GM15510 (cell line): ENCODE data around the gene NR2C2.
A peak's percentile ranks its signal among the peaks of the same experiment; 100 is the strongest.

Experiments
- POLR2A ChIP-seq: IDR thresholded peaks from 3 replicates; pipeline ENCODE4 v1.6.1; 2011; ENCODE audit warnings: borderline replicate concordance; ENCODE audit not compliant: insufficient read length; ENCODE audit errors: extremely low read depth

NR2C2 gene

DNA sequence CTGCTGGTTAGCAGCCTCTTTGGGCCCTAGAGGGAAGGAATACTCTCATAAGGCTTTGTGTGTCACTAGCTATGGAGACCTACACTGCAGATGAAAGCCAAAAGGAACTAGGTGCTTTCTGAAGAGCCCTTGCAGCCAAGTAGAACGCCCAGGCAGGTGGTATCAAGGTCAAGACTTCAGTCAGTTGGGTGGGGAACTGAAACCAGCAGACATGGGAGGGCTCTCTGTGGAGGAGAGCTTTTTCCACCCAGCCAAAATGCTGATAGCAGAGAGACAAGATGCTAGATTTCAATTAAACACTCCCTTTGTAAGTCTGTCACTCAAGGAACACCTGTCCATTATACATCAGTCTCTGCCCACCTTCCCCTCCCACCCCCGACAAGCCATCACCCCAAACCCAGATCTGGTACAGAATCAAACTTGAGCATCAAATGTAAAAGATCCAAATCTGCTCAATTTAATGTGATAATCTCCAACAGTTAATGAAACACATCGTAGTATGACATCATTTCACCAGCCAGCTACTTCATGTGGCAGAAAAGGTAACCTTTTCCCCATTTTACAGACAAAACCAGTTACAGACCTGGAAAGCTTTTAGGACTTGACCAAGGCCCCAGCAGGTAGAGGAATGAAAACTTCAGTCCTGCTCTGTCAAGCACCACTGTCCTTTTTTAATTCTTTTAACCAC is 103.2 kb downstream of the NR2C2 start:
- TF ChIP-seq POLR2A, result no peak

DNA sequence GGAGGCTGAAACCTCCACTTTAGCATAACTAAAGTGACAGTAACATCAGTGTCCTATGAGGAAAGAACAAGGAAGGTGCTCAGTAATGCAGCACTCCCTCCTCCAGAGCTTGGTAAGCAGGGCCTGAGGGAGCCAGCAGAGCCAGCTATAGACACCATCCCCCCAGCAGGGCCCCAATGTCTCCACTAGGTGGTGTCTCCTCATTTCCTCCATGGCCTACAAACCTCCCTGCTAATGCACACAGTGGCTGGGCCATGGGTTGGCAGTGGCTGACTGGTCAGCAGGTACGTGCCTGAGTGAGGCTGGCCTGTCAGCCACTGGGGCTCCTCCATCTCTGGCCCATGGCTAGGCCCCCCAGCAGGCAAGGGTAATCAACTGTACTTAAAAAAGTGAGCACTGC is 104.1 kb downstream of the NR2C2 start:
- no peak for TF ChIP-seq POLR2A

DNA sequence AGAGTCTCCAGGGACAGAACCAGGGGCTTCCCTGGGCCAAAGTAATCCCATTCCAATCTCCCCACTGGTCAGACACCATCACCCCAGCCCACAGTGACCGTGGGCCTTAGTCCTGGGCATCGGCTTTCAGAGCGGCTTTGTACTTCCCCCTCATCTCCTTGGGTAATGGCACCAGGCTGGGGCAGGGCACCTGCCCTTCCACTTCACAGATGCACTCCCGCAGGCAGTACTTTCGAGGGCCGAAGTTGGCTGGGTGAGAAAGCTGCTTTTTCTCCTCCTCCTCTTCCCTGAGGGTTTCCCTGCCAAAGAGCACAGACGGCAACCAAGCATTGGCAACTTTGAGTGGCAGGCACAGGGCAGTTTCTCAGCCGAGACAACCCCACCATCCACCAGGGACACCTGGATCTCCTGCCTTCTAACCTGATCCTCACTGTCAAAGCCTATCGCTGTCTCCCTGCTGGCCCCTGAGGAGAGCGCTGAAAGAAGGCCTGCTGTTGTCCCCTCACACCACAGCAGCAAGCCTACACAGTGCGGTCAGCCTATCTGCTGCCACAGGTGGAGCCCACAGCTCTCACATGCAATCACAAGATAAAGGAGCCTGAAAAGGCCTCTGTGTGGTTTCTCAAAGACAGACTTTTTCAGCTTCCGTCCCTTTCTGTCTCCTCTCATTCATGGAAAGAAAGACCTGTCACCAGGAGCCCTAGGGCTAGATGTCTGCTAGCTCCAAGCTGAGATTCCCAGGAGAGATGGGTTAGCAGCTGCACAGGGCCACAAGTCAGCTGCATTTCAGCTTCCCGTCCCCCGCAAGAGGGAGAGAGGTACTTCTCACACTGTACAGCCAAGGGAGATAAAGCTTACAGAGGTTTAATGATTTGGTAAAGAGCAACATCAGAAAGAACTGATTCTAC is 105.2 kb downstream of the NR2C2 start:
- no peak for TF ChIP-seq POLR2A

DNA sequence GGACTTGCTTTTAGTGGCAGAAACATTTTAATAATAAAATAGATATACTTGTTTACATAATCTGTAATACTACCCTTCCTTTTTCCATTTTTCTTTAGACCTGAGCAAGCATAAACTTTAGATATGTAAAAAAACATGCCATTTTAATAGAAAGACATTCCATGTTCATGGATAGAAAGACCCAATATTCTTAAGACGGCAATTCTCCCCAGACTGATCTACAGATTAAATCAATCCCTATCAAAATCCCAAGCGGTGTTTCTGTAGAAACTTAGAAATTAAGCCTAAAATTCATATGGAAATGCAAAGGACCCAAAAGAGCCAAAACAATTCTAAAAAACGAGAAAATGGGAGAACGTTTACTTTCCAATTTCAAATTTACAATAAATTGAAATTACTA is 106.2 kb downstream of the NR2C2 start:
- no peak for TF ChIP-seq POLR2A

DNA sequence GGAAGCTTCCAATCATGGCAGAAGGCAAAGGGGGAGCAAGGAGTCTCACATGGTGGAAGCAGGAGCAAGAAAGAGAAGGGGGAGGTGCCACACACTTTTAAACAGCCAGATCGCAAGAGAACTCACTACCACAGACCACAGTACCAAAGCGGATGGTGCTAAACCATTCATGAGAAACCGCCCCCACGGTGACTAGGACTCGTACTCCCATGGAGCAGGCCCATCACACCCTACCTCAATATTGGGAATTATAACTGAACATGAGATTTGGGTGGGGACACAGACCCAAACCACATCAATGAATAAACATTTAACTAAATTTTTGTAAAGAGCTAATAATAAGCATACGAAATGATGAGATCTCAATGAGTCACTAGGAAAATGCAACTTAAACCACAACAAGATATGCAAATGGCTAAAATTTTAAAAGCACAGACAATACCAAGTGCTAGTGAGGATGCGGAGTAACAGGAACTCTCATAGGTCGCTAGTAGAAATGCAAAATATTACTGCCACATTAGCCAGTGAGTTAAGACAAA is 107.7 kb downstream of the NR2C2 start:
- TF ChIP-seq POLR2A, result no peak

DNA sequence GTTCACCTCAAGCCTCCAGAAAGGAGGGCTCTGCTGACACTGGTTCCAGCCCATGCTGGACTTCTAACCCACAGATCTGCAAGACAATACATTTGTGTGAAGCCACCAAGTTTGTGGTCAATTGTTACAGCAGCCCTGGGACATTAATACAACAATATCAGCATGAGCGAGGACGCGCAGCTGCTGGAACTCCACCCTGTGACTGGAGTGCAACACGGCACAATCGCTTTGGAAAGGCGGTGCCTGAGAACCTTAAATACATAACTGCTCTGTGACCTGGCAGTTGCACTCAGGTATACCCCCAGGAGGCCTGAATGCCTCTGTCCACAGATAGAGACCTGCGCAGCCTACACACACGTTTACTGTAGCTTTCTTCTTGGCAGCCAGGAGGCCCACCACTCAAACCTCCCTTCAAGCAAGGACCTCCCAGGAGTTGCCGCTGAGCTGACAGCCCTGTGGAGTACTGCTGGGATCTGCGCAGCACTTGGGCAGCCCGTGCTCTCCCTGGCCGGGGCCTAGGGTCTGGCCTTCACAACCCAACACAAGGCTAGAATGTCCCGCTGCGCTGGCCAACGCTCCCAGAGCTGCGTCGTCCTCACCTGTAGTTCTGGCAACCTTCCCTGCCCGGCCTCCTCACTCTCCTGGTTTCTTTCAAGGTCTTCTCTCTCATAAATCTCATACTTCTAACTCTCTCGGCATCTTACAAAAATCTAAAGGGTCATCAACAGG is 109.5 kb downstream of the NR2C2 start:
- TF ChIP-seq POLR2A, result no peak

DNA sequence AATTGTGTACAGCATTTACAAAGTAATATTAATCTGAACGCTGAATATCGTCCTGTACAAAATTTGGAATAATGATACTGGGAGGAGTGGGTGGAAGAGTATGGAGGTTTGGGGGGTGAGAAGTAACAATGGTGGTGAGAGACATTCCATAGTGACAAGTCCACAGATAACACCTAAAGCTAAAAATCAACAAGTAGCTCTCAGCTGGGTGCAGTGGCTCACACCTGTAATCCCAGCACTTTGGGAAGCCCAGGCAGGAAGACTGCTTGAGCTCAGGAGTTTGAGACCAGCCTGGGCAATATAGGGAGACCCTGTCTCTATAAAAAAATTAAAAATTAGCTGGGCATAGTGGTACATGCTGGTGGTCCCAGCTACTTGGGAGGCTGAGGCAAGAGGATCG is 112.6 kb downstream of the NR2C2 start:
- TF ChIP-seq POLR2A, result no peak

DNA sequence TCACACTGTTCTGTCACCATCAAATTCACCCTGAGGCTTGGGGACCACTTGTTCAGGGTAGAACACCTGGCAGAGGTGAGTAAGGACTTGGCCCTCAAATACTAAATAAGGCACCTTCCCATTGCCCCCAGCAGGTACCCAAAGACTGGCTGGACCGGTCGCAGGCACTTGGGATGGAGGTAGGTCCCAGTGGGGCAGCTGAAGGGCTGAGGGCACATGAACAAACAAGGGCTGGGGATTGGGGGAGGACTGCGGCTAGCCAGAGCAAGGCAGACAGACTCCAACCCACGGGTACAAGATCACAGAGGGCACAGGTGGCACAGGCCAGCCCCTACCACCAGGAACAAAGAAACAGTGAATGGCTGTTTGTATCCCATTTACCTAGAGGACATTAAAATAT is 115.9 kb downstream of the NR2C2 start:
- TF ChIP-seq POLR2A, result no peak

DNA sequence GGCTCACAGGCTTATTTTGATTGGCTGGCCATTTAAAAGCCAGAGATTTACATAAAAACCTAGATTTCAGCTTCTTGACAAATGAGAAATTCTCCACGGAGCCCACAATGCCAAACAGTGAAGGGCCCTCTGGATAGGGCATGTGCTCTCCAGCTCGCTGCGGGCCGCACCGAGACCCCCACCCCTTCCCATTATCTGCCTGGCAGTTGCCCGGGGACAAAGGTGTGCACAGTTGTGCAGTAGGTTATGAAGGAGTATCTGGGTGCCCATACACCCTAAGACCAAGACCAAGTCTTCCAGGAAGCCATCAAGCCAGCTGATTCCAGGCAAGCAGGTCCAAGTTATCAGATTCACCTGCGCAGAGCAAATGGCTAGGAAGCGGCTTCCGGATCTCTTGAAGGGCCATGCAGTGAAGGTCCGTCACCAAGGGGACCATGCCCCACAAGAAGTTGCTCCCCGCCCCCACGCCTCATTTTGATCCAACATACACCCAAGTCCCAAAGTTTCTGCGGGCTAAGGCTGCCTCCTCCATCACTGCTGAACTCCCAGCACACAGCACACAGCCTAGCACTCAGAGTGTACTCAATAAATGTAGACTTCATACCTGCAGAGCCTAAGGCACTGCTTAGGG is 116.4 kb downstream of the NR2C2 start:
- TF ChIP-seq POLR2A, result no peak

DNA sequence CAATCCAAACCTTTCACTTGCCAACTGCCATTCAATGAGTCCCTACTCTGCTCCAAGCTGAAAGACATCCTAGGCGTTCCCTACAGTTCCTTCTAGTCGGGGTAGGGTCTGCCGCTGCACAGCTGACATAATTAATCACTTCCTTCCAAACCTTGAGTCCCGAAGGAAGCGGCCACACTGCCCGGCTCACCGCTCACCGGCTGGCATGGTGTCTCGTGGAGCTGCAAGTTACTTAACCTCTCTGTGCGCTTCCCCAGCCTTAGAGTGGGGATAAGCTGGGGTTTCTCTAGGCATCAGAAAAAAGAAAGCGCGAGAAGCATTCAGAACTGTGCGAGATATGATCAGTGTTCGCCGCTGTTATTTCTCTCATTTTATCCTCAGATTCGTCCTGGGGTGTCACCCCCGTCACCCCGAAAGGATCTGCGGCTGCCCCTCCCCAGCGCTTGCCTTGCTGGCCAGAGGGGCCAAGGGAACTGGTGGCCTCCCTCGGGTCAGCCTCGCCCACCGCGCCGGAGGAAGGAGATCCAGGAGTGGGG is 117.0 kb downstream of the NR2C2 start:
- TF ChIP-seq POLR2A, result no peak

DNA sequence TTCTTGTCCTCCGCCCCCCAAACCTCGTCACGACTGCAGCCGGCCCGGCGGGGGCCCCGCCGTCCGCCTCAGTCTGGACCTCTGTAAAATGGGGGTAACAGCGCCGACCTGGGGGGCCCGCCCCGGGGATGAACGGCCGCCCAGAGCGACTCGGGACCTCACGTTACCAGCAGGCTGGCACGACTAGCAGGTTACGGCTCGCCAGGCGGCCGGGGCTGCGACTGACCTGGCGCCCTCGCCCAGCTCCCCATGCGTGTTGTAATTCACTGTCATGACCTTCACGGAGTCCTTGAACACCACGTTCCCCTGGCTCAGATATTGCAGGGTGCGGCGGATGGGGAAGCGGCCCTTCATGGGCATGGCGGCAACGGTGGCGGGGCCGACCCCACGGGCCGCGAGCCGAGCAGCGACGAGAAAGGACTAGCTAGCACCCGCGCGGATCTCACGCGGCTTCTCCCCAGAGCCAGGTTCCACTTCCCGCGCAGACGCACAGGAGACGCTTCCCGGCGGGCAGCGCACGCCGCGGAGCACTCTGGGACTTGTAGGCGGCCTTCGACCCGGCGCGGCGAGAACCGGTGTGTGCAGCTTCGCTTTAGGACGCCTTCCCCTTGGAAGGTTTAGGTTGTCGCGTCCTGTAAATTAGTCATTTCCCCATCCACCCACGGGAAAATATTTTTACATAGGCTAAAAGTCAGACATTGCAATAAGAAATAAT is 117.6 kb downstream of the NR2C2 start, which contains the start of gene MRPS25:
MRPS25 (minus strand) TSS at position 481 of the 715 bp plus-strand sequence; CDS start at position 360, 121 bp downstream.
- peak; percentile 99 for TF ChIP-seq POLR2A

DNA sequence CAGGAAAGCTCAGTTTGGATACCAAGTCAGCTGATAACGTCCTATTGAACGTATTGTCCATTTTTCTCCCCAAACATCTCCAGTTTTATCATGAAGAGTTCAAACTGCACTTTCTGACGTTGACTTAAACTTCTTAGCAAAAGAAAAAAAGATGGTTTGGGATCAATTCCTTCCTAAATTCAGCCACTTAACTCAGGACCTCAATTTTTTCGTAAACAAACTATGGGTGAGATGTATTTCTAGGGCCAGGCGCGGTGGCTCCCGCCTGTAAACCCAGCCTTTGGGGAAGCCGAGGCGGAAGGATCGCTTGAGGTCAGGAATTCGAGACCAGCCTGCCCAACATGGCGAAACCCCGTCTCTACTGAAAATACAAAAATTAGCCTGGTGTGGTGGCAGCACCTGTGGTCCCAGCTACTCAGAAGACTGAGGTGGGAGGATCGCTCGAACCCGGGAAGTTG is 118.2 kb downstream of the NR2C2 start:
- no peak for TF ChIP-seq POLR2A

DNA sequence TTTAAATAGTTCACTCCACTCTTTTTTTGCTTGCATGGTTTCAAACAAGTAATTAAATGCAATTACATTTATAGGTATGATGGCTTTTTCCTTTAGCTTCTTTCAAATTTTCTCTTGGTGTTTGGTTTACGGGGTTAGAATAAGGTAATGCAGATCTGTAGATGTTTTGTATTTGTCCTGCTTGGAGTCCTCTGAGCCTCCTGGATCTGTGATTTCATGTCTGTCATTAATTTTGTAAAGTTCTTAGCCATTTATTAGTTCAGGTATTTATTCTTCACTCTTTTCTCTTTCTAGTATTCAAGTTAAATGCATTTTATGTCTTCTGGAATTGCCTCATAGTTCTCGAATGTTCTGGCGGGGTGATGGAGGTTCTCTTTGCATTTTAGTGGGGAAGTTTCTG is 119.1 kb downstream of the NR2C2 start:
- TF ChIP-seq POLR2A, result no peak
